Panc1 (cell line): ENCODE measurements around the gene ACAD8. TPM values are rescaled to one million over a fixed set of nuclear protein-coding genes. Genes with fewer than 3 reads are reported as not detected.

ENCODE experiments used
- ATAC-seq: fragments of 200-7000 bp; cut with Tn5 transposase; 2 replicates; pipeline ENCODE4 v1.9.1; 2020; ENCODE audit warnings: mild to moderate bottlenecking, moderate library complexity
- BruUV-seq: library from RNA; stranded (reverse); fragments of 400-500 nt; replicated peaks from 2 replicates; lab custom pipeline; 2021; lab: Mats Ljungman, UMichigan
- CTCF ChIA-PET: fragments of 300-600 bp; sonication (Branson Sonifier 250); formaldehyde crosslinking; loops from one replicate; lab custom pipeline; 2022; ENCODE audit warnings: antibody characterized with exemption; lab: Charles Lee
- POLR2A ChIA-PET: fragments of 300-600 bp; sonication (Branson Sonifier 250); formaldehyde crosslinking; loops from one replicate; lab custom pipeline; 2022; ENCODE audit warnings: antibody characterized with exemption; lab: Charles Lee
- DNase-seq: peaks from one replicate; pipeline ENCODE4 v3.0.0-alpha.2; 2010; ENCODE audit warnings: low read depth, low spot score
- H3K27ac ChIP-seq: 2 replicates; pipeline ENCODE4 v1.5.1; 2011; ENCODE audit warnings: mild to moderate bottlenecking, low read length, inconsistent platforms
- H3K27me3 ChIP-seq: fragments of 200-500 bp; sonication (Bioruptor generic); 2 replicates; pipeline ENCODE4 v1.6.0; 2014; ENCODE audit warnings: low read length, inconsistent platforms; ENCODE audit not compliant: control insufficient read depth, insufficient read depth
- H3K36me3 ChIP-seq: fragments of 200-500 bp; sonication (Bioruptor generic); 2 replicates; pipeline ENCODE4 v1.5.1; 2014; ENCODE audit warnings: inconsistent platforms, mild to moderate bottlenecking, low read length, moderate library complexity; ENCODE audit not compliant: control insufficient read depth, insufficient read depth
- H3K4me1 ChIP-seq: 2 replicates; pipeline ENCODE4 v1.5.1; 2011; ENCODE audit warnings: inconsistent platforms, mild to moderate bottlenecking, low read length, moderate library complexity; ENCODE audit not compliant: control insufficient read depth, insufficient read depth
- H3K4me3 ChIP-seq, 2 experiments: 2 replicates each; pipeline ENCODE4 v1.5.1; 2011 to 2012; ENCODE audit warnings: low read depth in 2 of 2, low read length in 2 of 2, mild to moderate bottlenecking in 2 of 2, inconsistent platforms in 1 of 2, moderate library complexity in 1 of 2
- H3K9me3 ChIP-seq: fragments of 200-500 bp; sonication (Bioruptor generic); 2 replicates; pipeline ENCODE4 v1.5.1; 2014; ENCODE audit warnings: low read depth, mild to moderate bottlenecking, inconsistent platforms, low read length, moderate library complexity; ENCODE audit not compliant: control insufficient read depth, insufficient read depth
- POLR2AphosphoS5 ChIP-seq: IDR thresholded peaks from 2 replicates; pipeline ENCODE4 v1.6.1; 2012; ENCODE audit warnings: mild to moderate bottlenecking, low read depth, low read length, moderate library complexity
- SIN3A ChIP-seq: IDR thresholded peaks from 2 replicates; pipeline ENCODE4 v1.6.1; 2012; ENCODE audit warnings: low read depth, mild to moderate bottlenecking, low read length, moderate library complexity, borderline replicate concordance; ENCODE audit not compliant: insufficient read depth
- TCF7L2 ChIP-seq: IDR thresholded peaks from 2 replicates; pipeline ENCODE4 v1.6.1; 2011; ENCODE audit warnings: mild to moderate bottlenecking, low read depth, low read length, inconsistent platforms
- in situ Hi-C: cut with HindIII; loops from 2 replicates; pipeline ENCODE4 v1.10.0; 2016; ENCODE audit warnings: low sequenced_read_pairs, low pct_unique_long_range_greater_than_20kb
- intact Hi-C: fragments of 100-400 bp; cut with micrococcal nuclease; formaldehyde crosslinking; loops from one replicate; pipeline ENCODE4 v1.10.0; 2022; ENCODE audit not compliant: unreplicated experiment
- total RNA-seq: library from RNA; stranded (reverse); gene quantifications from one replicate; pipeline ENCODE4 v1.2.1, GENCODE V29; 2021; ENCODE audit not compliant: unreplicated experiment
- TF ChIP-seq, protein P1 (sequence below), 2 experiments: IDR thresholded peaks; 2 replicates each; pipeline ENCODE4 v1.6.1; 2011 to 2012; ENCODE audit warnings: low read depth in 2 of 2, control low read depth in 1 of 2, low read length in 1 of 2, mild to moderate bottlenecking in 1 of 2, moderate library complexity in 1 of 2; ENCODE audit not compliant: insufficient read depth in 1 of 2
- TF ChIP-seq, protein P2 (sequence below): fragments of 450-650 bp; IDR thresholded peaks from 2 replicates; pipeline ENCODE4 v1.5.1; 2017; ENCODE audit warnings: mild to moderate bottlenecking

The ACAD8 gene
- total RNA-seq, 1 experiment from 2014 or later, result 28.4 TPM

DNA sequence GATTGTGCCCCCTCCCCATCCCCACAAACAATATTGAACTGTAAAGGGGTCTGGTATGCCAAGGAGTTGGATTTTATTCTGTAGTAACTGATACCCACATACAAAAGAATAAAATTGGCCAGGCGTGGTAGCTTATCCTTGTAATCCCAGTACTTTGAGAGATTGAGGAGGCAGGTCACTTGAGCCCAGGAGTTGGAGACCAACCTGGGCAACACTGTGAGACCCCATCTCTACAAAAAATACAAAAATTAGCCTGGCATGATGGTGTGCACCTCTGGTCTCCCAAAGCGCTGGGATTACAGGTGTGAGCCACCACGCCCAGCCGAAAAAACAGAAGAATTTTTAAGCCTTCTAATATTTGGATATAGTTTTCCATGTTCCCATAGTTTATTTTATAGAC lies 18.6 kb downstream of the ACAD8 start:
- POLR2A ChIA-PET, result no interaction called here
- Histone ChIP-seq H3K4me3 (no peak overlapping the region), H3K4me1 (0 out of 2 replicates have a peak, but pooled peaks cover 2% of the 10 kb centered on the region), H3K27me3 (peaks cover 33% of the 10 kb centered on the region), H3K9me3 (no peaks in the 10 kb centered on the region), H3K27ac (no peak overlapping the region), H3K36me3 (no peaks in the 10 kb centered on the region)
- CTCF ChIA-PET, result no interaction called here
- ATAC-seq (no peak), DNase-seq (no peak)
- in situ Hi-C loops, result no loop called here
- TF ChIP-seq TCF7L2 (no peak), SIN3A (no peak), POLR2AphosphoS5 (no peak)
- TF ChIP-seq, protein P1, sequence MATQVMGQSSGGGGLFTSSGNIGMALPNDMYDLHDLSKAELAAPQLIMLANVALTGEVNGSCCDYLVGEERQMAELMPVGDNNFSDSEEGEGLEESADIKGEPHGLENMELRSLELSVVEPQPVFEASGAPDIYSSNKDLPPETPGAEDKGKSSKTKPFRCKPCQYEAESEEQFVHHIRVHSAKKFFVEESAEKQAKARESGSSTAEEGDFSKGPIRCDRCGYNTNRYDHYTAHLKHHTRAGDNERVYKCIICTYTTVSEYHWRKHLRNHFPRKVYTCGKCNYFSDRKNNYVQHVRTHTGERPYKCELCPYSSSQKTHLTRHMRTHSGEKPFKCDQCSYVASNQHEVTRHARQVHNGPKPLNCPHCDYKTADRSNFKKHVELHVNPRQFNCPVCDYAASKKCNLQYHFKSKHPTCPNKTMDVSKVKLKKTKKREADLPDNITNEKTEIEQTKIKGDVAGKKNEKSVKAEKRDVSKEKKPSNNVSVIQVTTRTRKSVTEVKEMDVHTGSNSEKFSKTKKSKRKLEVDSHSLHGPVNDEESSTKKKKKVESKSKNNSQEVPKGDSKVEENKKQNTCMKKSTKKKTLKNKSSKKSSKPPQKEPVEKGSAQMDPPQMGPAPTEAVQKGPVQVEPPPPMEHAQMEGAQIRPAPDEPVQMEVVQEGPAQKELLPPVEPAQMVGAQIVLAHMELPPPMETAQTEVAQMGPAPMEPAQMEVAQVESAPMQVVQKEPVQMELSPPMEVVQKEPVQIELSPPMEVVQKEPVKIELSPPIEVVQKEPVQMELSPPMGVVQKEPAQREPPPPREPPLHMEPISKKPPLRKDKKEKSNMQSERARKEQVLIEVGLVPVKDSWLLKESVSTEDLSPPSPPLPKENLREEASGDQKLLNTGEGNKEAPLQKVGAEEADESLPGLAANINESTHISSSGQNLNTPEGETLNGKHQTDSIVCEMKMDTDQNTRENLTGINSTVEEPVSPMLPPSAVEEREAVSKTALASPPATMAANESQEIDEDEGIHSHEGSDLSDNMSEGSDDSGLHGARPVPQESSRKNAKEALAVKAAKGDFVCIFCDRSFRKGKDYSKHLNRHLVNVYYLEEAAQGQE (IDR thresholded peaks at IDR 0.05; ENCODE audit: insufficient read depth in 1 of 2, low read depth in 2 of 2, low read length in 1 of 2), result no peak
- TF ChIP-seq, protein P2, sequence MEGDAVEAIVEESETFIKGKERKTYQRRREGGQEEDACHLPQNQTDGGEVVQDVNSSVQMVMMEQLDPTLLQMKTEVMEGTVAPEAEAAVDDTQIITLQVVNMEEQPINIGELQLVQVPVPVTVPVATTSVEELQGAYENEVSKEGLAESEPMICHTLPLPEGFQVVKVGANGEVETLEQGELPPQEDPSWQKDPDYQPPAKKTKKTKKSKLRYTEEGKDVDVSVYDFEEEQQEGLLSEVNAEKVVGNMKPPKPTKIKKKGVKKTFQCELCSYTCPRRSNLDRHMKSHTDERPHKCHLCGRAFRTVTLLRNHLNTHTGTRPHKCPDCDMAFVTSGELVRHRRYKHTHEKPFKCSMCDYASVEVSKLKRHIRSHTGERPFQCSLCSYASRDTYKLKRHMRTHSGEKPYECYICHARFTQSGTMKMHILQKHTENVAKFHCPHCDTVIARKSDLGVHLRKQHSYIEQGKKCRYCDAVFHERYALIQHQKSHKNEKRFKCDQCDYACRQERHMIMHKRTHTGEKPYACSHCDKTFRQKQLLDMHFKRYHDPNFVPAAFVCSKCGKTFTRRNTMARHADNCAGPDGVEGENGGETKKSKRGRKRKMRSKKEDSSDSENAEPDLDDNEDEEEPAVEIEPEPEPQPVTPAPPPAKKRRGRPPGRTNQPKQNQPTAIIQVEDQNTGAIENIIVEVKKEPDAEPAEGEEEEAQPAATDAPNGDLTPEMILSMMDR, result no peak
- intact Hi-C loops, result no loop called here
- BruUV-seq, result no TSS peak

DNA sequence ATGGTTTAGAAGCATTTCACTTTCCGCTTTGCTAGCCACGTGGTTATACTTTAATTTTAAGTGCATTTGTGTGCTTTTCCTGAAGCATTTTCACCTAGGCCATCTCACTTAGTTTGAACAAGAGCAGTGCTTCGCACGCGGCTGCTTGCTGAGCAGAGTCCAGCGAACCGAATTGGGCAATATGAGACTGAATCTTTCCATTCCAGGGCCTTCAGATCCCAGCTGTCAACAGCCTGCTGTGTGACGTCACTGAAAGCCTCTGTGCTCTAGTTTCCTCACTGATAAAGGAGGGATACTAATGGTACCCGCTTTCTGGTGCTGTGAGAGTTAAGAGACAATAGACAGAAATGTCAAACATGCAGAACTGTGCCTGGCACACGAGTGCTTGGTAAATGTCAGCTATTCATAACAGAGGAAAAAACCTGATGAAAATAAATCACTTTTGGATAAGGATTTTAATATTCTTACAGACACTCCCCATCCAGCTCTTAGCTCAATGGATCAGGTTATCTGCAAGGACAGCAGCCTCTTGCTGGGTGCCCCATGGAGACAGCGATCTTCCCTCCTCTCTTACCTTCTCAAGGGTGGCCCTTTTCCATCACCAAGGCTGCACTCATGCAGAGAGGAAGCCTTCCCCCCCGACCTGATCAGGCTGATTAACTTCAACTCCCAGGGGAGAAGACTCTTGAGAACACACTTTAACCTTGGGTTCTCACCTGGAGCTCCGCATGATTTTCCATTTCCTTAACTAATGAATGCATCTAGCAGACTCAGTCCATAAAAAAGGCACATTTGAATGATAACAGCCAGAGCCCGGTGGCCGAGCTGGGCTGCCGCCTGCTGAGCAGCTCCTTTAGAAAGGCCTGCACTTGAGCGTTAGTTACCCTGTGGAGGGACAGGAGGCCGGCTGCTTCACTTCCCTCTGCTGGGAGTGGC lies 19.3 kb downstream of the ACAD8 start:
- Histone ChIP-seq H3K36me3 (no peaks in the 10 kb centered on the region), H3K27ac (no peak overlapping the region), H3K4me3 (no peak overlapping the region), H3K9me3 (no peaks in the 10 kb centered on the region), H3K27me3 (peaks cover 40% of the 10 kb centered on the region), H3K4me1 (0 out of 2 replicates have a peak, but pooled peaks cover 2% of the 10 kb centered on the region)
- ChIA-PET CTCF (interaction anchor here (1.5 kb wide), 1 partner anchor 11 kb away, joined by 6 read pairs; no protein-coding TSS in a partner anchor), POLR2A (no interaction called here)
- no peak for DNase-seq
- intact Hi-C loops (no loop called here), in situ Hi-C loops (no loop called here)
- TF ChIP-seq SIN3A (no peak), POLR2AphosphoS5 (no peak), TCF7L2 (no peak)
- TF ChIP-seq, protein P1 (IDR thresholded peaks at IDR 0.05; ENCODE audit: insufficient read depth in 1 of 2, low read depth in 2 of 2, low read length in 1 of 2), result no peak
- TF ChIP-seq, protein P2, result no peak
- ATAC-seq, result no peak
- BruUV-seq, result no TSS peak
